HEK293T (cell line): Measurements from ENCODE around the gene ARMC5.

Experiments used
- ARNT ChIP-seq: fragments of 450-650 bp; IDR thresholded peaks from 2 replicates; pipeline ENCODE4 v1.6.1; 2017; ENCODE audit warnings: mild to moderate bottlenecking
- BHLHE40 ChIP-seq: fragments of 450-650 bp; IDR thresholded peaks from 2 replicates; pipeline ENCODE4 v1.6.1; 2016; ENCODE audit warnings: mild to moderate bottlenecking, moderate library complexity, borderline replicate concordance
- ELF4 ChIP-seq: fragments of 450-650 bp; IDR thresholded peaks from 2 replicates; pipeline ENCODE4 v1.6.1; 2017; ENCODE audit warnings: antibody characterized with exemption
- FOXA1 ChIP-seq: fragments of 450-650 bp; IDR thresholded peaks from 2 replicates; pipeline ENCODE4 v1.6.1; 2016; ENCODE audit warnings: mild to moderate bottlenecking
- FOXK2 ChIP-seq: fragments of 450-650 bp; IDR thresholded peaks from 2 replicates; pipeline ENCODE4 v1.6.1; 2016; ENCODE audit warnings: mild to moderate bottlenecking
- FOXM1 ChIP-seq: fragments of 450-650 bp; IDR thresholded peaks from 2 replicates; pipeline ENCODE4 v1.6.1; 2017; ENCODE audit warnings: mild to moderate bottlenecking, borderline replicate concordance
- HDGF ChIP-seq: fragments of 450-650 bp; IDR thresholded peaks from 2 replicates; pipeline ENCODE4 v1.6.1; 2017; ENCODE audit warnings: antibody characterized with exemption, borderline replicate concordance
- NFRKB ChIP-seq: fragments of 450-650 bp; IDR thresholded peaks from 2 replicates; pipeline ENCODE4 v1.6.1; 2016; ENCODE audit warnings: mild to moderate bottlenecking, moderate library complexity
- TARDBP ChIP-seq: fragments of 450-650 bp; IDR thresholded peaks from 2 replicates; pipeline ENCODE4 v1.6.1; 2016
- TF ChIP-seq, protein P1 (sequence below): fragments of 450-650 bp; IDR thresholded peaks from 2 replicates; pipeline ENCODE4 v1.6.1; 2016

DNA sequence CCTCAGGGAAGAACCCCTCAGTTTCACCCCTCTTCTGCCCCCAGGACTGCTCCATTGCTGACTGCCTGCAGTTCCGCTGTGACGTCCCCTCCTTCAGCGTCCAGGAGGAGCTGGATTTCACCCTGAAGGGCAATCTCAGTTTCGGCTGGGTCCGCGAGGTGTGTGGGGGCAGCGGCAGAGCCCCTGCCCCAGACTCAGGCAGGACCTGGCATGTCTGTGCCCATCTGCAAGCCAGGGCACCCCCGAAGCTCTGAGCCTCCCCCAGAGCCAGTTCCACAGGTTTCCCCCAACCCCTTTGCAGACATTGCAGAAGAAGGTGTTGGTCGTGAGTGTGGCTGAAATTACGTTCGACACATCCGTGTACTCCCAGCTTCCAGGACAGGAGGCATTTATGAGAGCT is 35.5 kb upstream of the ARMC5 start:
- TF ChIP-seq, protein P1, sequence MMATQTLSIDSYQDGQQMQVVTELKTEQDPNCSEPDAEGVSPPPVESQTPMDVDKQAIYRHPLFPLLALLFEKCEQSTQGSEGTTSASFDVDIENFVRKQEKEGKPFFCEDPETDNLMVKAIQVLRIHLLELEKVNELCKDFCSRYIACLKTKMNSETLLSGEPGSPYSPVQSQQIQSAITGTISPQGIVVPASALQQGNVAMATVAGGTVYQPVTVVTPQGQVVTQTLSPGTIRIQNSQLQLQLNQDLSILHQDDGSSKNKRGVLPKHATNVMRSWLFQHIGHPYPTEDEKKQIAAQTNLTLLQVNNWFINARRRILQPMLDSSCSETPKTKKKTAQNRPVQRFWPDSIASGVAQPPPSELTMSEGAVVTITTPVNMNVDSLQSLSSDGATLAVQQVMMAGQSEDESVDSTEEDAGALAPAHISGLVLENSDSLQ = no peak
- no peak for TF ChIP-seq FOXM1
- TF ChIP-seq ELF4 = no peak
- TF ChIP-seq ARNT = no peak
- TF ChIP-seq NFRKB = no peak
- TF ChIP-seq BHLHE40 = no peak
- no peak for TF ChIP-seq FOXA1
- no peak for TF ChIP-seq TARDBP
- no peak for TF ChIP-seq FOXK2
- TF ChIP-seq HDGF = no peak
